Mesodermal cell (in vitro differentiated cells): ENCODE measurements around the gene GRIK3.

Experiments
- H3K27ac ChIP-seq: 2 replicates; pipeline ENCODE4 v1.7.0; 2013; ENCODE audit warnings: mild to moderate bottlenecking, low read depth, low read length, moderate library complexity; ENCODE audit not compliant: severe bottlenecking
- H3K36me3 ChIP-seq: 2 replicates; pipeline ENCODE4 v1.7.1; 2013; ENCODE audit warnings: mild to moderate bottlenecking, low read length, moderate library complexity; ENCODE audit not compliant: control insufficient read depth, insufficient read depth
- H3K4me1 ChIP-seq: one replicate; pipeline ENCODE4 v1.7.1; 2013; ENCODE audit warnings: mild to moderate bottlenecking, low read length; ENCODE audit not compliant: insufficient read depth, control insufficient read depth, poor library complexity, severe bottlenecking
- H3K4me3 ChIP-seq: 2 replicates; pipeline ENCODE4 v1.7.0; 2013; ENCODE audit warnings: low read length, control low read depth, mild to moderate bottlenecking; ENCODE audit not compliant: insufficient read depth, poor library complexity, severe bottlenecking; ENCODE audit errors: extremely low read depth
- H3K9me3 ChIP-seq: 2 replicates; pipeline ENCODE4 v1.7.1; 2013; ENCODE audit warnings: mild to moderate bottlenecking, low read length, moderate library complexity; ENCODE audit not compliant: control insufficient read depth
- WGBS, 2 experiments: methylation state at CpG; one replicate each; pipeline ENCODE4 v1.1.5; 2013; ENCODE audit warnings: missing lambda C conversion rate in 2 of 2; ENCODE audit not compliant: insufficient coverage in 2 of 2; 5-methylcytosine and 5-hydroxymethylcytosine counted together

Gene GRIK3

DNA sequence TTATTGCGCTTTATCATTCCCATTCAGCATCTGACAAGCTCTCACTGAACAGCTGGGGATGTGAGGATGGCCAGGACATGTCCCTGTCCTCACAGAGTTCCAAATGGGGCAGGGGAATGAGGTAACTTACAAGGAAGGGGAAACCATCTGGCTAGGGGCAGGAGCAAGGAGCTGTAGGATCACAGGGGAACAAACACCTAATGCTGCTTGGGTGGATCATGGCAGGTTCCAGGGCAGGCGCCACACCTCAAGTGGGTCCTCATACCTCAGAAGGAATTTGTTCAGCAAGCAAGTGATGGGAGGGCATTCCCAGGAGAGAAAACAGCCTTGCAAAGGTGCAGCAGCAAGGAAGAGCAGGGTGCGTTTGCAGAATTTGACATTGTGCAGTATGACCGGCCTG, 35.1 kb upstream of the GRIK3 start:
- no peaks in the 10 kb centered on the region for H3K36me3 ChIP-seq
- H3K4me3 ChIP-seq, result no peak overlapping the region
- no peak overlapping the region for H3K27ac ChIP-seq
- WGBS, 2 experiments, result 80 to 83% methylated on average over 3 of the region's 4 CpGs
- H3K9me3 ChIP-seq, result no peaks in the 10 kb centered on the region
- H3K4me1 ChIP-seq, result no peaks in the 10 kb centered on the region

DNA sequence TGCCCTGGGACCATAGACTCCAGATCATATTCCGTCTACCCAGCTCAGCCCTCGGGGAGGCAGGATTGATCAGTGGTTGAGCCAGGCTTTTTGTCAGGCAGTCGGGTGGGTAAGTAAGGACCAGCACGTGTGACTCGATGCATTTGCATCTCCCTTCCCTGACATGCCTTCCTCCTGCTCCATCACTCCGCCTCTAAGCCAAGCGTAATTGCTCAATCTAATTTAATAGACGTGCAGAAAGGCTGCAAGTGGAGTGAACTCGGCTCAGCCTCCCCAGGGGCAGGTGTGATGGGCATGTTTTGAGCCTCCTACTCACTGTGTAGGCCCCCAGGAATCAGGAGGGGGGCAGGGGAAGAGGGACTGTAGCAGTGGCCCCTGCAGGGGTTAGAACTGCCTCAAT, 34.6 kb upstream of the GRIK3 start:
- Histone ChIP-seq H3K27ac (no peak overlapping the region), H3K4me3 (no peak overlapping the region), H3K9me3 (no peaks in the 10 kb centered on the region), H3K36me3 (no peaks in the 10 kb centered on the region), H3K4me1 (no peaks in the 10 kb centered on the region)
- 49 to 79% methylated on average over 3 to 5 of the region's 9 CpGs for WGBS, 2 experiments

GRCh38 chr1:37068260-37068659, 33.9 kb upstream of the GRIK3 start:
- no peak overlapping the region for H3K4me3 ChIP-seq
- no peaks in the 10 kb centered on the region for H3K4me1 ChIP-seq
- no peaks in the 10 kb centered on the region for H3K36me3 ChIP-seq
- H3K9me3 ChIP-seq, result no peaks in the 10 kb centered on the region
- WGBS, 2 experiments, result 75 to 76% methylated on average over 2 to 3 of the region's 3 CpGs
- H3K27ac ChIP-seq, result no peak overlapping the region

- Histone ChIP-seq H3K4me3 (no peak overlapping the region), H3K36me3 (no peaks in the 10 kb centered on the region), H3K9me3 (no peaks in the 10 kb centered on the region), H3K27ac (no peak overlapping the region), H3K4me1 (no peaks in the 10 kb centered on the region)
- WGBS, 2 experiments, result 79 to 85% methylated on average over 4 of the region's 4 CpGs
Measured at GRCh38 chr1:37064039-37064438, 29.7 kb upstream of the GRIK3 start.

DNA sequence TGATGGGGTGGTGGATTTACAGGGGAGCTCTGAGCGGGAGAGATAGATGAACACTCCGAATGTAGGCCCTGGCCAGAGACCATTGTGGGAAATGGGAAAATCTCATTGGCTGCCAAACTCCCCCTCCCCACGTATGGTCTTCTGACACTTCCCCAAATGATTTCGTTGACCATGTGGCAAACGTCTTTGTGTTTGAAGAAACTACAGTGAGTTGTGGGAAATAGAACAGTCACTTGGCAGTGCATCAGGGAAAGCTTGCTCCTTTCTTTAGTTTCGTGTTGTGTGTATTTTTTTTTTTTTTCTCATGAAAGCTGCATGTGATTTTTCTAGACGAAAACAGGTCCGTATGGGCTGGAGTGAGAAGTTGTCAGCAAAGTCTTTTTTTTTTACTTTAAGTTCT, 25.0 kb upstream of the GRIK3 start:
- no peaks in the 10 kb centered on the region for H3K9me3 ChIP-seq
- no peak overlapping the region for H3K27ac ChIP-seq
- 72 to 83% methylated on average over 1 to 4 of the region's 8 CpGs for WGBS, 2 experiments
- H3K36me3 ChIP-seq, result no peaks in the 10 kb centered on the region
- no peak overlapping the region for H3K4me3 ChIP-seq
- H3K4me1 ChIP-seq, result no peaks in the 10 kb centered on the region

DNA sequence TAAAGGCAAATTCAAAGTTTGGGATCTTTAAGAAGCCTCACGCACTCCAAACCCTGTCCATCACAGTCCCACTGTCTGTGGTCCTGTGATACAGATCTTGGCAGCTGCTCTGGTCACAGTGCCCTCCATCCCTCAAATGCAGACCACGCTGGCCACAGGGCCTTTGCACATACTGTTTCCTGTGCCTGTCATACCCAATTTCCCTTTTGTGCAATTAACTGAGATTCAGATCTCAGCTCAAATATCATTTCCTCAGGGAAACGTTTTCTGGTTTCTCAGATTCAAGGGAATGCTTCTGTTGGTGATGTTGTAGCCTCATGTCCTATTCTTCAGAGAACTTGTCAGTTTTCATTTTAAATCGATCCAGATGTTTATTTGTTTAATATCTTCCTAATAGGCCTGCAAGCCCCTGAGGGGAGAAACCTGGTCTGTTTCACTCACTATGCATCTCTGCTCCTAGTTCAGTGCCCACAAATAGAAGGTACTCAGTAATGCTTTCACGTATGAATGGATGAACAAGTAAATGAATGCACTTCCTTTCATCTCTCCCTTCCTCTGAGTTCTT, 24.2 kb upstream of the GRIK3 start:
- H3K36me3 ChIP-seq, result no peaks in the 10 kb centered on the region
- H3K9me3 ChIP-seq, result no peaks in the 10 kb centered on the region
- H3K27ac ChIP-seq, result no peak overlapping the region
- no peaks in the 10 kb centered on the region for H3K4me1 ChIP-seq
- WGBS, 2 experiments, result 87 to 96% methylated on average over 2 of the region's 5 CpGs
- H3K4me3 ChIP-seq, result no peak overlapping the region

DNA sequence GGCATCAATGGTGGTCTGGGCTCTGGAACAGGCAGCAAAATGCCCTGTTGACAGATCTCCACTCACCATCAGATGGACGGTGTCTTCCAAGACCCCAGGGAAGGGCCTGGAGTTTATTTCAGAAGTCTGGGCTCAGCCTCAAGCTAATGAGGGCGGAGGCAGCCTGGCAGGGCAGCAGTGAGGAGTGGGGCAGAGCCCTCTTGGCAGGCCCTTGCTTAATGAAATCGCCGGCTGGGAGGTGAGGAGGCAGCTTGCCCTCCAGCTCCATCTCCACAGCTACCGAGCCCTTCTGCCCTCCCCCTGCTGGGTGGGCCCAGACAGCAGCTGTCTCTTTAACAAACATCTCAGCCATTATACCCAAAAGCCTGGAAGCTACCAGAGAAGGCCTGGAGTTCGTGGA, 22.0 kb upstream of the GRIK3 start:
- WGBS, 2 experiments, result 53 to 60% methylated on average over 3 to 4 of the region's 6 CpGs
- no peaks in the 10 kb centered on the region for H3K36me3 ChIP-seq
- no peak overlapping the region for H3K27ac ChIP-seq
- no peak overlapping the region for H3K4me3 ChIP-seq
- no peaks in the 10 kb centered on the region for H3K9me3 ChIP-seq
- H3K4me1 ChIP-seq, result peaks cover 12% of the 10 kb centered on the region

GRCh38 chr1:37055631-37056030, 21.3 kb upstream of the GRIK3 start:
- Histone ChIP-seq H3K9me3 (no peaks in the 10 kb centered on the region), H3K4me3 (no peak overlapping the region), H3K27ac (no peak overlapping the region), H3K4me1 (peaks cover 14% of the 10 kb centered on the region), H3K36me3 (no peaks in the 10 kb centered on the region)
- WGBS, 2 experiments, result 63 to 75% methylated on average over 2 to 3 of the region's 3 CpGs

GRCh38 chr1:37053173-37053572, 18.9 kb upstream of the GRIK3 start:
- H3K9me3 ChIP-seq, result no peaks in the 10 kb centered on the region
- H3K4me1 ChIP-seq, result peaks cover 14% of the 10 kb centered on the region
- H3K36me3 ChIP-seq, result no peaks in the 10 kb centered on the region
- H3K4me3 ChIP-seq, result no peak overlapping the region
- H3K27ac ChIP-seq, result no peak overlapping the region
- WGBS, 2 experiments, result 93 to 100% methylated on average over 3 to 4 of the region's 5 CpGs

- no peak overlapping the region for H3K27ac ChIP-seq
- peaks cover 14% of the 10 kb centered on the region for H3K4me1 ChIP-seq
- 83 to 100% methylated on average over 1 of the region's 1 CpG for WGBS, 2 experiments
- no peaks in the 10 kb centered on the region for H3K9me3 ChIP-seq
- no peaks in the 10 kb centered on the region for H3K36me3 ChIP-seq
- no peak overlapping the region for H3K4me3 ChIP-seq
Measured at GRCh38 chr1:37052120-37052519, 17.8 kb upstream of the GRIK3 start.

- WGBS, 2 experiments, result 81 to 86% methylated on average over 5 to 6 of the region's 7 CpGs
- Histone ChIP-seq H3K4me3 (no peak overlapping the region), H3K4me1 (peaks cover 14% of the 10 kb centered on the region), H3K27ac (peak overlapping the region; percentile 29), H3K9me3 (no peaks in the 10 kb centered on the region), H3K36me3 (no peaks in the 10 kb centered on the region)
Measured at GRCh38 chr1:37051346-37051745, 17.0 kb upstream of the GRIK3 start.
